HepG2 (cell line): ENCODE results near the gene PAQR3. TPM values are rescaled to one million over a fixed set of nuclear protein-coding genes. Genes with fewer than 3 reads are reported as not detected.

Experiments
- ASH2L ChIP-seq: fragments of 300-600, 200-600 bp; sonication (generic); IDR thresholded peaks from 2 replicates; pipeline ENCODE4 v1.7.0; 2017; ENCODE audit warnings: low read depth, mild to moderate bottlenecking, moderate library complexity, mixed read lengths, low read length; ENCODE audit not compliant: insufficient read length
- CENPX ChIP-seq: sonication (generic); formaldehyde crosslinking; IDR thresholded peaks from 2 replicates; pipeline ENCODE4 v1.9.0; 2021; ENCODE audit warnings: mild to moderate bottlenecking, missing genetic modification reagents, moderate library complexity
- CHD4 ChIP-seq: fragments of 200-600 bp; sonication (generic); IDR thresholded peaks from 2 replicates; pipeline ENCODE4 v1.7.0; 2017; ENCODE audit warnings: mild to moderate bottlenecking, low read length, borderline replicate concordance
- DZIP1 ChIP-seq: sonication (generic); formaldehyde crosslinking; IDR thresholded peaks from 2 replicates; pipeline ENCODE4 v1.5.0; 2020; ENCODE audit warnings: mild to moderate bottlenecking, missing genetic modification reagents
- EEA1 ChIP-seq: sonication (generic); formaldehyde crosslinking; IDR thresholded peaks from 2 replicates; pipeline ENCODE4 v1.5.1; 2020; ENCODE audit warnings: mild to moderate bottlenecking, missing genetic modification reagents, borderline replicate concordance
- ISL2 ChIP-seq: sonication (generic); formaldehyde crosslinking; IDR thresholded peaks from 2 replicates; pipeline ENCODE4 v1.5.0; 2020; ENCODE audit warnings: missing genetic modification reagents
- KMT2B ChIP-seq: IDR thresholded peaks from 2 replicates; pipeline ENCODE4 v1.6.1; 2016; ENCODE audit warnings: missing genetic modification reagents, missing compliant biosample characterization
- MAX ChIP-seq: IDR thresholded peaks from 2 replicates; pipeline ENCODE4 v1.6.1; 2012; ENCODE audit warnings: inconsistent platforms
- MED13 ChIP-seq: sonication (generic); formaldehyde crosslinking; IDR thresholded peaks from 2 replicates; pipeline ENCODE4 v1.5.0; 2020; ENCODE audit warnings: missing genetic modification reagents
- MLLT10 ChIP-seq: sonication (generic); formaldehyde crosslinking; IDR thresholded peaks from 2 replicates; pipeline ENCODE4 v1.4.0; 2020; ENCODE audit warnings: missing genetic modification reagents
- NFKBIZ ChIP-seq: IDR thresholded peaks from 2 replicates; pipeline ENCODE4 v1.6.1; 2018; ENCODE audit warnings: missing genetic modification reagents, missing compliant biosample characterization
- PAF1 ChIP-seq: IDR thresholded peaks from 2 replicates; pipeline ENCODE4 v1.6.1; 2016; ENCODE audit warnings: missing genetic modification reagents, missing compliant biosample characterization
- PHF21A ChIP-seq: sonication (generic); formaldehyde crosslinking; IDR thresholded peaks from 2 replicates; pipeline ENCODE4 v1.5.0; 2020; ENCODE audit warnings: mild to moderate bottlenecking, missing genetic modification reagents
- PHF5A ChIP-seq: IDR thresholded peaks from one replicate; pipeline ENCODE4 v1.6.1; 2018; ENCODE audit warnings: low read depth, missing genetic modification reagents; ENCODE audit not compliant: unreplicated experiment
- RAD51 ChIP-seq: fragments of 450-650 bp; IDR thresholded peaks from 2 replicates; pipeline ENCODE4 v1.6.1; 2016; ENCODE audit warnings: borderline replicate concordance
- ZFAT ChIP-seq: sonication (generic); formaldehyde crosslinking; conservative IDR thresholded peaks from 2 replicates; pipeline ENCODE4 v1.8.1; 2023; ENCODE audit warnings: missing genetic modification reagents, inconsistent platforms
- ZNF253 ChIP-seq: sonication (generic); formaldehyde crosslinking; IDR thresholded peaks from 2 replicates; pipeline ENCODE4 v1.8.0; 2022; ENCODE audit warnings: mild to moderate bottlenecking, missing genetic modification reagents, borderline replicate concordance
- ZNF558 ChIP-seq: sonication (generic); formaldehyde crosslinking; IDR thresholded peaks from 2 replicates; pipeline ENCODE4 v1.9.0; 2022; ENCODE audit warnings: mild to moderate bottlenecking, missing genetic modification reagents, borderline replicate concordance
- ZNF569 ChIP-seq: sonication (generic); formaldehyde crosslinking; IDR thresholded peaks from 2 replicates; pipeline ENCODE4 v1.5.0; 2020; ENCODE audit warnings: mild to moderate bottlenecking, missing genetic modification reagents, moderate library complexity, borderline replicate concordance
- ZNF775 ChIP-seq: sonication (generic); formaldehyde crosslinking; IDR thresholded peaks from 2 replicates; pipeline ENCODE4 v1.4.0; 2020; ENCODE audit warnings: missing genetic modification reagents, mild to moderate bottlenecking, moderate library complexity, borderline replicate concordance
- polyA plus RNA-seq, 8 experiments: library from polyadenylated mRNA; depleted of rRNA in 3 of 8; stranded (reverse) in 7 of 8; unstranded in 1 of 8; fragments of >200 nt; fragmentation: Illumina TruSeq in 4 of 8; extraction: Trizol in 4 of 8; gene quantifications; 2 replicates each; pipeline versions ENCODE4 v1.2.1 to v1.2.3, GENCODE V29; 2011 to 2016; ENCODE audit warnings: low read depth in 4 of 8, missing spikeins in 1 of 8, mixed read lengths in 1 of 8; ENCODE audit not compliant: insufficient read depth in 1 of 8
- total RNA-seq, 5 experiments: library from RNA; depleted of rRNA; stranded (reverse); fragments of >200 nt; fragmentation: Illumina TruSeq; extraction: Trizol; gene quantifications; 2 replicates each; pipeline ENCODE4 v1.2.3, GENCODE V29; 2016; ENCODE audit warnings: low read depth in 1 of 5
- TF ChIP-seq, protein P1 (sequence below): sonication (generic); formaldehyde crosslinking; IDR thresholded peaks from 2 replicates; pipeline ENCODE4 v1.4.0; 2020; ENCODE audit warnings: missing genetic modification reagents
- TF ChIP-seq, protein P2 (sequence below): sonication (generic); formaldehyde crosslinking; IDR thresholded peaks from 2 replicates; pipeline ENCODE4 v1.5.0; 2020; ENCODE audit warnings: mild to moderate bottlenecking, missing genetic modification reagents, borderline replicate concordance

The PAQR3 gene
- total and polyA plus RNA-seq, 2 of the 13 experiments (the other 11 are each of a cell fraction or from before 2014, with no cell fraction given): 9.9 to 13.6 TPM

GRCh38 chr4:78862314-78862737, 76.9 kb downstream of the PAQR3 start (continued):
- TF ChIP-seq, protein P1, sequence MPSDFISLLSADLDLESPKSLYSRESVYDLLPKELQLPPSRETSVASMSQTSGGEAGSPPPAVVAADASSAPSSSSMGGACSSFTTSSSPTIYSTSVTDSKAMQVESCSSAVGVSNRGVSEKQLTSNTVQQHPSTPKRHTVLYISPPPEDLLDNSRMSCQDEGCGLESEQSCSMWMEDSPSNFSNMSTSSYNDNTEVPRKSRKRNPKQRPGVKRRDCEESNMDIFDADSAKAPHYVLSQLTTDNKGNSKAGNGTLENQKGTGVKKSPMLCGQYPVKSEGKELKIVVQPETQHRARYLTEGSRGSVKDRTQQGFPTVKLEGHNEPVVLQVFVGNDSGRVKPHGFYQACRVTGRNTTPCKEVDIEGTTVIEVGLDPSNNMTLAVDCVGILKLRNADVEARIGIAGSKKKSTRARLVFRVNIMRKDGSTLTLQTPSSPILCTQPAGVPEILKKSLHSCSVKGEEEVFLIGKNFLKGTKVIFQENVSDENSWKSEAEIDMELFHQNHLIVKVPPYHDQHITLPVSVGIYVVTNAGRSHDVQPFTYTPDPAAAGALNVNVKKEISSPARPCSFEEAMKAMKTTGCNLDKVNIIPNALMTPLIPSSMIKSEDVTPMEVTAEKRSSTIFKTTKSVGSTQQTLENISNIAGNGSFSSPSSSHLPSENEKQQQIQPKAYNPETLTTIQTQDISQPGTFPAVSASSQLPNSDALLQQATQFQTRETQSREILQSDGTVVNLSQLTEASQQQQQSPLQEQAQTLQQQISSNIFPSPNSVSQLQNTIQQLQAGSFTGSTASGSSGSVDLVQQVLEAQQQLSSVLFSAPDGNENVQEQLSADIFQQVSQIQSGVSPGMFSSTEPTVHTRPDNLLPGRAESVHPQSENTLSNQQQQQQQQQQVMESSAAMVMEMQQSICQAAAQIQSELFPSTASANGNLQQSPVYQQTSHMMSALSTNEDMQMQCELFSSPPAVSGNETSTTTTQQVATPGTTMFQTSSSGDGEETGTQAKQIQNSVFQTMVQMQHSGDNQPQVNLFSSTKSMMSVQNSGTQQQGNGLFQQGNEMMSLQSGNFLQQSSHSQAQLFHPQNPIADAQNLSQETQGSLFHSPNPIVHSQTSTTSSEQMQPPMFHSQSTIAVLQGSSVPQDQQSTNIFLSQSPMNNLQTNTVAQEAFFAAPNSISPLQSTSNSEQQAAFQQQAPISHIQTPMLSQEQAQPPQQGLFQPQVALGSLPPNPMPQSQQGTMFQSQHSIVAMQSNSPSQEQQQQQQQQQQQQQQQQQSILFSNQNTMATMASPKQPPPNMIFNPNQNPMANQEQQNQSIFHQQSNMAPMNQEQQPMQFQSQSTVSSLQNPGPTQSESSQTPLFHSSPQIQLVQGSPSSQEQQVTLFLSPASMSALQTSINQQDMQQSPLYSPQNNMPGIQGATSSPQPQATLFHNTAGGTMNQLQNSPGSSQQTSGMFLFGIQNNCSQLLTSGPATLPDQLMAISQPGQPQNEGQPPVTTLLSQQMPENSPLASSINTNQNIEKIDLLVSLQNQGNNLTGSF (CRISPR knock-in tag): no peak
- TF ChIP-seq MAX (no peak), MLLT10 (CRISPR knock-in tag) (no peak), RAD51 (no peak), CENPX (CRISPR knock-in tag) (no peak), PHF21A (CRISPR knock-in tag) (no peak; the same call in 1 of the 2 replicates), ASH2L (peak; percentile 64), ZNF253 (CRISPR knock-in tag) (no peak), EEA1 (CRISPR knock-in tag) (no peak), PAF1 (CRISPR knock-in tag) (no peak), ZNF569 (CRISPR knock-in tag) (no peak), NFKBIZ (CRISPR knock-in tag) (peak; percentile 57; the same call in 1 of the 2 replicates), CHD4 (peak; percentile 38; the same call in 1 of the 2 replicates), PHF5A (CRISPR knock-in tag) (no peak), ZFAT (no peak), KMT2B (CRISPR knock-in tag) (no peak), MED13 (CRISPR knock-in tag) (no peak), DZIP1 (no peak), ZNF775 (CRISPR knock-in tag) (no peak), ZNF558 (CRISPR knock-in tag) (no peak), ISL2 (CRISPR knock-in tag) (0 out of 2 replicates have a peak, but pooled peaks have one; percentile 46)
- TF ChIP-seq, protein P2, sequence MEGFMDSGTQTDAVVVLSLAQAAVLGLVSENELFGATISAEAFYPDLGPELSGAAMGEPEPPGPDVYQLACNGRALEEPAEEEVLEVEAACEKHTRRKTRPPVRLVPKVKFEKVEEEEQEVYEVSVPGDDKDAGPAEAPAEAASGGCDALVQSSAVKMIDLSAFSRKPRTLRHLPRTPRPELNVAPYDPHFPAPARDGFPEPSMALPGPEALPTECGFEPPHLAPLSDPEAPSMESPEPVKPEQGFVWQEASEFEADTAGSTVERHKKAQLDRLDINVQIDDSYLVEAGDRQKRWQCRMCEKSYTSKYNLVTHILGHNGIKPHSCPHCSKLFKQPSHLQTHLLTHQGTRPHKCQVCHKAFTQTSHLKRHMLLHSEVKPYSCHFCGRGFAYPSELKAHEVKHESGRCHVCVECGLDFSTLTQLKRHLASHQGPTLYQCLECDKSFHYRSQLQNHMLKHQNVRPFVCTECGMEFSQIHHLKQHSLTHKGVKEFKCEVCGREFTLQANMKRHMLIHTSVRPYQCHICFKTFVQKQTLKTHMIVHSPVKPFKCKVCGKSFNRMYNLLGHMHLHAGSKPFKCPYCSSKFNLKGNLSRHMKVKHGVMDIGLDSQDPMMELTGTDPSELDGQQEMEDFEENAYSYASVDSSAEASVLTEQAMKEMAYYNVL (CRISPR knock-in tag): no peak; the same call in 1 of the 2 replicates
